ENCODE measurements around the gene EPC2.

GRCh38 chr2:148644883-148645538 is 460 bp downstream of the EPC2 start:
- TF ChIP-seq POLR2A (IDR thresholded peaks at IDR 0.05; ENCODE audit: low read depth, low read length) (peak; percentile 85), POLR2AphosphoS5 (IDR thresholded peaks at IDR 0.05; ENCODE audit: low read depth, low read length) (peak; percentile 85), PAX5 (IDR thresholded peaks at IDR 0.05; ENCODE audit: insufficient read depth, low read length, severe bottlenecking) (no peak), SPI1 (IDR thresholded peaks at IDR 0.05; ENCODE audit: low read depth, low read length) (no peak), TAF1 (IDR thresholded peaks at IDR 0.05; ENCODE audit: low read depth, low read length) (peak; percentile 13; the same call in 1 of the 2 replicates), POU2F2 (IDR thresholded peaks at IDR 0.05; ENCODE audit: low read depth, low read length) (0 out of 2 replicates have a peak, but pooled peaks have one; percentile 23)
